CMK (cell line): ENCODE results near the gene STAG3.
"Not testable (repeated sequence)": the region's sequence is repeated elsewhere in the genome, so short reads cannot be mapped to it uniquely, and the experiment has no call there.

Source experiments
- DNase-seq: peaks from one replicate; pipeline ENCODE4 v3.0.0-alpha.2; 2010; ENCODE audit warnings: low read depth

The STAG3 gene

GRCh38 chr7:100174582-100174981 lies 3.1 kb upstream of the STAG3 start:
- no peak for DNase-seq

GRCh38 chr7:100175296-100175935 lies 2.3 kb upstream of the STAG3 start:
- no peak for DNase-seq

- no peak for DNase-seq
Observed at GRCh38 chr7:100176096-100177044, 1.3 kb upstream of the STAG3 start.

GRCh38 chr7:100180084-100180483 lies 2.4 kb downstream of the STAG3 start:
- not testable (repeated sequence) for DNase-seq

- DNase-seq: not testable (repeated sequence)
Observed at GRCh38 chr7:100182616-100183015, 4.9 kb downstream of the STAG3 start.

- DNase-seq: not testable (repeated sequence)
Observed at GRCh38 chr7:100183090-100183489, 5.4 kb downstream of the STAG3 start.

- DNase-seq: no peak
Observed at GRCh38 chr7:100185726-100186125, 8.0 kb downstream of the STAG3 start.

- DNase-seq: no peak
Observed at GRCh38 chr7:100189061-100189460, 11.3 kb downstream of the STAG3 start.

GRCh38 chr7:100190048-100190711 lies 12.5 kb downstream of the STAG3 start:
- no peak for DNase-seq

GRCh38 chr7:100191775-100192174 lies 14.1 kb downstream of the STAG3 start:
- DNase-seq: no peak

GRCh38 chr7:100192281-100192862 lies 14.7 kb downstream of the STAG3 start:
- DNase-seq: not testable (repeated sequence)

GRCh38 chr7:100192969-100193368 lies 15.3 kb downstream of the STAG3 start:
- no peak for DNase-seq

GRCh38 chr7:100195222-100195621 lies 17.5 kb downstream of the STAG3 start:
- DNase-seq: no peak

GRCh38 chr7:100195901-100196322 lies 18.2 kb downstream of the STAG3 start:
- not testable (repeated sequence) for DNase-seq

- no peak for DNase-seq
Observed at GRCh38 chr7:100198266-100198665, 20.5 kb downstream of the STAG3 start.

GRCh38 chr7:100200693-100201092 lies 23.0 kb downstream of the STAG3 start:
- DNase-seq: no peak

GRCh38 chr7:100204454-100204853 lies 26.7 kb downstream of the STAG3 start:
- no peak for DNase-seq

GRCh38 chr7:100208911-100209408 lies 31.2 kb downstream of the STAG3 start:
- DNase-seq: no peak

GRCh38 chr7:100209493-100209892 lies 31.8 kb downstream of the STAG3 start:
- DNase-seq: no peak

GRCh38 chr7:100210805-100211204 lies 33.1 kb downstream of the STAG3 start:
- no peak for DNase-seq

GRCh38 chr7:100211342-100211780 lies 33.6 kb downstream of the STAG3 start:
- no peak for DNase-seq
